HCT116 (cell line): ENCODE data around the gene RNF10. TPM values are rescaled to one million over a fixed set of nuclear protein-coding genes. Genes with fewer than 3 reads are reported as not detected.

Source experiments
- ATAC-seq: fragments of 200-7000 bp; cut with Tn5 transposase; 2 replicates; pipeline ENCODE4 v1.9.1; 2020; ENCODE audit warnings: mild to moderate bottlenecking, moderate library complexity
- BruUV-seq: library from RNA; stranded (reverse); fragments of 400-500 nt; replicated peaks from 2 replicates; lab custom pipeline; 2021; lab: Mats Ljungman, UMichigan
- CTCF ChIA-PET: fragments of 300-600 bp; sonication (Branson Sonifier 250); formaldehyde crosslinking; loops from one replicate; lab custom pipeline; 2021; ENCODE audit warnings: antibody characterized with exemption; lab: Charles Lee
- POLR2A ChIA-PET: fragments of 300-600, 350-600 bp; sonication (Branson Sonifier 250); formaldehyde crosslinking; loops from one replicate; lab custom pipeline; 2021; ENCODE audit warnings: antibody characterized with exemption; lab: Charles Lee
- RAD21 ChIA-PET, 2 experiments: fragments of 300-600 bp; sonication (Branson Sonifier 250); formaldehyde crosslinking; loops; one replicate each; lab custom pipeline; 2023; ENCODE audit warnings: low total read pairs in 2 of 2; ENCODE audit not compliant: uncharacterized antibody in 2 of 2, unreplicated experiment in 2 of 2, low non-redundant PET in 1 of 2; lab: Charles Lee
- DNase-seq: peaks from one replicate; pipeline ENCODE4 v3.0.0-alpha.2; 2010; ENCODE audit warnings: low read depth, low spot score
- H2AFZ ChIP-seq: fragments of 200-600 bp; shearing (Covaris generic), sonication (generic); 2 replicates; pipeline ENCODE4 v1.6.1; 2017; ENCODE audit warnings: low read depth, mixed run types, mixed read lengths, antibody characterized with exemption, low read length; ENCODE audit not compliant: poor library complexity, severe bottlenecking
- H3K27ac ChIP-seq: 2 replicates; pipeline ENCODE4 v1.5.1; 2012; ENCODE audit warnings: low read depth, low read length
- H3K27me3 ChIP-seq: fragments of 200-600 bp; sonication (generic); 2 replicates; pipeline ENCODE4 v1.6.1; 2016; ENCODE audit warnings: mixed run types, low read length, mixed read lengths; ENCODE audit not compliant: insufficient read depth
- H3K36me3 ChIP-seq, 2 experiments: fragments of 200-500 bp in 1 of 2; fragments of 200-600 bp in 1 of 2; sonication (Bioruptor generic) in 1 of 2; sonication (generic) in 1 of 2; 2 replicates each; pipeline versions ENCODE4 v1.5.1 to v1.6.1; 2014 to 2016; ENCODE audit warnings: low read length in 2 of 2, inconsistent platforms in 1 of 2, mixed read lengths in 1 of 2, mixed run types in 1 of 2; ENCODE audit not compliant: insufficient read depth in 2 of 2, control insufficient read depth in 1 of 2
- H3K4me1 ChIP-seq, 2 experiments: fragments of 200-600 bp in 1 of 2; sonication (generic) in 1 of 2; 2 replicates each; pipeline versions ENCODE4 v1.5.1 to v1.6.1; 2012 to 2017; ENCODE audit warnings: low read length in 2 of 2, inconsistent platforms in 1 of 2, mild to moderate bottlenecking in 1 of 2, mixed read lengths in 1 of 2, mixed run types in 1 of 2, moderate library complexity in 1 of 2; ENCODE audit not compliant: insufficient read depth in 2 of 2, control insufficient read depth in 1 of 2
- H3K4me2 ChIP-seq: fragments of 200-600 bp; sonication (generic); 2 replicates; pipeline ENCODE4 v1.6.1; 2017; ENCODE audit warnings: mixed run types, low read length, mixed read lengths
- H3K4me3 ChIP-seq, 2 experiments: fragments of 200-600 bp in 1 of 2; sonication (generic) in 1 of 2; replicated peaks in 1 of 2; 2 replicates each; pipeline ENCODE4 v1.5.1; 2011 to 2016; ENCODE audit warnings: low read length in 2 of 2, control low read depth in 1 of 2, low read depth in 1 of 2, mild to moderate bottlenecking in 1 of 2, mixed read lengths in 1 of 2, mixed run types in 1 of 2
- H3K79me2 ChIP-seq: fragments of 200-600 bp; sonication (generic); 2 replicates; pipeline ENCODE4 v1.6.1; 2017; ENCODE audit warnings: mild to moderate bottlenecking, mixed run types, low read length, moderate library complexity, mixed read lengths; ENCODE audit not compliant: insufficient read depth
- H3K9ac ChIP-seq: fragments of 200-600 bp; sonication (generic); 2 replicates; pipeline ENCODE4 v1.6.1; 2016; ENCODE audit warnings: low read length, mixed read lengths
- H3K9me2 ChIP-seq: fragments of 200-600 bp; sonication (generic), shearing (Covaris generic); 2 replicates; pipeline ENCODE4 v1.6.1; 2017; ENCODE audit warnings: mixed run types, mild to moderate bottlenecking, moderate library complexity; ENCODE audit not compliant: insufficient read depth
- H3K9me3 ChIP-seq, 2 experiments: fragments of 200-500 bp in 1 of 2; fragments of 200-600 bp in 1 of 2; sonication (Bioruptor generic) in 1 of 2; sonication (generic) in 1 of 2; 2 replicates each; pipeline ENCODE4 v1.6.1; 2014 to 2017; ENCODE audit warnings: low read length in 2 of 2, mixed read lengths in 2 of 2, inconsistent platforms in 1 of 2, low read depth in 1 of 2, mild to moderate bottlenecking in 1 of 2, mixed run types in 1 of 2, moderate library complexity in 1 of 2; ENCODE audit not compliant: control insufficient read depth in 1 of 2, insufficient read depth in 1 of 2
- H4K20me1 ChIP-seq: fragments of 200-600 bp; sonication (generic), shearing (Covaris generic); 2 replicates; pipeline ENCODE4 v1.6.1; 2017; ENCODE audit warnings: mixed run types, mild to moderate bottlenecking, moderate library complexity; ENCODE audit not compliant: insufficient read depth
- CBX3 ChIP-seq: IDR thresholded peaks from 2 replicates; pipeline ENCODE4 v1.6.1; 2012; ENCODE audit warnings: low read depth
- CEBPB ChIP-seq: IDR thresholded peaks from 2 replicates; pipeline ENCODE4 v1.6.1; 2012; ENCODE audit warnings: low read depth
- EGR1 ChIP-seq: IDR thresholded peaks from 2 replicates; pipeline ENCODE4 v1.6.1; 2012; ENCODE audit warnings: low read depth
- EZH2 ChIP-seq: fragments of 200-600 bp; sonication (generic); IDR thresholded peaks from 2 replicates; pipeline ENCODE4 v1.6.1; 2017; ENCODE audit warnings: antibody characterized with exemption, mixed run types
- FOSL1 ChIP-seq: IDR thresholded peaks from 2 replicates; pipeline ENCODE4 v1.6.1; 2012; ENCODE audit warnings: low read depth
- JUND ChIP-seq: IDR thresholded peaks from 2 replicates; pipeline ENCODE4 v1.6.1; 2012
- POLR2A ChIP-seq: IDR thresholded peaks from 2 replicates; pipeline ENCODE4 v1.7.0; 2011; ENCODE audit warnings: borderline replicate concordance; ENCODE audit not compliant: insufficient read depth, insufficient read length; ENCODE audit errors: extremely low read depth
- POLR2AphosphoS5 ChIP-seq: IDR thresholded peaks from 2 replicates; pipeline ENCODE4 v1.6.1; 2011; ENCODE audit warnings: mild to moderate bottlenecking, low read depth, low read length, moderate library complexity
- RAD21 ChIP-seq: IDR thresholded peaks from 2 replicates; pipeline ENCODE4 v1.6.1; 2012; ENCODE audit warnings: low read depth, mild to moderate bottlenecking
- SIN3A ChIP-seq: IDR thresholded peaks from 2 replicates; pipeline ENCODE4 v1.6.1; 2012; ENCODE audit warnings: low read depth
- SRF ChIP-seq: IDR thresholded peaks from 2 replicates; pipeline ENCODE4 v1.6.1; 2012; ENCODE audit warnings: low read depth
- TCF7L2 ChIP-seq: IDR thresholded peaks from 2 replicates; pipeline ENCODE4 v1.7.0; 2011; ENCODE audit warnings: borderline replicate concordance, inconsistent platforms; ENCODE audit not compliant: insufficient read depth, insufficient read length; ENCODE audit errors: extremely low read depth
- YY1 ChIP-seq: IDR thresholded peaks from 2 replicates; pipeline ENCODE4 v1.6.1; 2011; ENCODE audit warnings: low read length, low read depth, moderate library complexity, mild to moderate bottlenecking; ENCODE audit not compliant: insufficient replicate concordance; ENCODE audit errors: extremely low read depth
- ZFX ChIP-seq: fragments of 450-650 bp; IDR thresholded peaks from 2 replicates; pipeline ENCODE4 v1.6.1; 2017
- intact Hi-C: fragments of 100-400 bp; cut with micrococcal nuclease; formaldehyde crosslinking; loops from 2 replicates; pipeline ENCODE4 v1.10.0; 2022
- total RNA-seq: library from RNA; stranded (reverse); gene quantifications from one replicate; pipeline ENCODE4 v1.2.1, GENCODE V29; 2021; ENCODE audit not compliant: unreplicated experiment
- TF ChIP-seq, protein P1 (sequence below): IDR thresholded peaks from 2 replicates; pipeline ENCODE4 v1.6.1; 2011; ENCODE audit warnings: mild to moderate bottlenecking, low read length, moderate library complexity; ENCODE audit not compliant: insufficient replicate concordance; ENCODE audit errors: extremely low read depth
- TF ChIP-seq, protein P2 (sequence below): IDR thresholded peaks from 2 replicates; pipeline ENCODE4 v1.6.1; 2012
- TF ChIP-seq, protein P3 (sequence below): IDR thresholded peaks from 2 replicates; pipeline ENCODE4 v1.6.1; 2012; ENCODE audit warnings: low read depth
- TF ChIP-seq, protein P4 (sequence below), 3 experiments: fragments of 200-600 bp in 1 of 3; sonication (generic) in 1 of 3; IDR thresholded peaks in 2 of 3; conservative IDR thresholded peaks in 1 of 3; 2 replicates each; pipeline ENCODE4 v1.5.1; 2012 to 2017; ENCODE audit warnings: low read depth in 2 of 3, low read length in 2 of 3, antibody characterized with exemption in 1 of 3, borderline replicate concordance in 1 of 3, control low read depth in 1 of 3, mild to moderate bottlenecking in 1 of 3, mixed read lengths in 1 of 3, mixed run types in 1 of 3, moderate library complexity in 1 of 3; ENCODE audit not compliant: insufficient read depth in 1 of 3

The RNF10 gene
- total RNA-seq, 1 experiment from 2014 or later, result 141 TPM

DNA sequence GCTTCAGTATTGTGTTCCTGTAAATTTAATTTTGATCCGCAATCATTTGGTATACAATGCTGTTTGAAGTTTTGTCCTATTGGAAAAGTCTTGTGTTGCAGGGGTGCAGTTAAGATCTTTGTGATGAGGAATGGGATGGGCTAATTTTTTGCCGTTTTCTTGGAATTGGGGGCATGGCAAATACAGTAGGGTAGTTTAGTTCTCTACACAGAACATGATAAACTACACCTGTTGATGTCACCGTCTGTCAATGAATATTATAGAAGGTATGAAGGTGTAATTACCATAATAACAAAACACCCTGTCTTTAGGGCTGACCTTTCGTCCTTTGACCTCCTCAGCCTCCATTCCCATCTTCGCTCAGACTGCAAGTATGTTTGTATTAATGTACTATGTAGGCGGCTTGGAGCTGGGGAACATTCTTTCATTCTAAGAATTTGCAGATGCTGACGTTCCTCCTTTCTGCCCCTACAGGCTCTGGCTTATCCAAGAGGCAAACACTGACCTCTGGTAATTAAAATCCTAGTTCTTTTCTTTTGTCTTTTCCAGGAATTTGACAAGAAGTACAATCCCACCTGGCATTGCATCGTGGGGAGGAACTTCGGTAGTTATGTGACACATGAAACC lies 36.5 kb upstream of the RNF10 start:
- DNase-seq, result no peak
- Histone ChIP-seq H3K36me3 (peaks cover 10 to 16% of the 10 kb centered on the region in 2 experiments; a peak in 2 of 4 replicates), H3K4me3 (peak overlapping the region; percentile 93), H3K9me2 (no peaks in the 10 kb centered on the region), H3K27ac (no peak overlapping the region), H3K79me2 (peaks cover 31% of the 10 kb centered on the region), H2AFZ (no peak overlapping the region), H3K9me3 (no peaks in the 10 kb centered on the region), H3K4me2 (peak overlapping the region; percentile 85), H3K27me3 (no peaks in the 10 kb centered on the region), H3K9ac (peak overlapping the region; percentile 81; the same call in 1 of the 2 replicates), H4K20me1 (peaks cover 3% of the 10 kb centered on the region; the same call in 1 of the 2 replicates), H3K4me1 (peaks cover 9 to 16% of the 10 kb centered on the region in 2 experiments; a peak in 2 of 4 replicates)
- intact Hi-C loops, result no loop called here
- no peak for ATAC-seq
- POLR2A ChIA-PET, result interaction anchor here (1.6 to 2.2 kb wide), 4 partner anchors 8 to 206 kb away, joined by 3 to 12 read pairs (median 7); partner anchors contain the start of genes RNU4-2 and SRSF9
- CTCF ChIA-PET, result no interaction called here
- BruUV-seq, result no TSS peak
- TF ChIP-seq SIN3A (no peak), POLR2A (no peak), EGR1 (no peak), CBX3 (no peak), YY1 (no peak), CEBPB (no peak), ZFX (no peak), JUND (no peak), POLR2AphosphoS5 (no peak), FOSL1 (no peak), TCF7L2 (no peak), EZH2 (no peak), SRF (no peak), RAD21 (no peak)
- TF ChIP-seq, protein P1, sequence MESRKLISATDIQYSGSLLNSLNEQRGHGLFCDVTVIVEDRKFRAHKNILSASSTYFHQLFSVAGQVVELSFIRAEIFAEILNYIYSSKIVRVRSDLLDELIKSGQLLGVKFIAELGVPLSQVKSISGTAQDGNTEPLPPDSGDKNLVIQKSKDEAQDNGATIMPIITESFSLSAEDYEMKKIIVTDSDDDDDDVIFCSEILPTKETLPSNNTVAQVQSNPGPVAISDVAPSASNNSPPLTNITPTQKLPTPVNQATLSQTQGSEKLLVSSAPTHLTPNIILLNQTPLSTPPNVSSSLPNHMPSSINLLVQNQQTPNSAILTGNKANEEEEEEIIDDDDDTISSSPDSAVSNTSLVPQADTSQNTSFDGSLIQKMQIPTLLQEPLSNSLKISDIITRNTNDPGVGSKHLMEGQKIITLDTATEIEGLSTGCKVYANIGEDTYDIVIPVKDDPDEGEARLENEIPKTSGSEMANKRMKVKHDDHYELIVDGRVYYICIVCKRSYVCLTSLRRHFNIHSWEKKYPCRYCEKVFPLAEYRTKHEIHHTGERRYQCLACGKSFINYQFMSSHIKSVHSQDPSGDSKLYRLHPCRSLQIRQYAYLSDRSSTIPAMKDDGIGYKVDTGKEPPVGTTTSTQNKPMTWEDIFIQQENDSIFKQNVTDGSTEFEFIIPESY, result no peak
- TF ChIP-seq, protein P2, sequence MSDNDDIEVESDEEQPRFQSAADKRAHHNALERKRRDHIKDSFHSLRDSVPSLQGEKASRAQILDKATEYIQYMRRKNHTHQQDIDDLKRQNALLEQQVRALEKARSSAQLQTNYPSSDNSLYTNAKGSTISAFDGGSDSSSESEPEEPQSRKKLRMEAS, result no peak
- TF ChIP-seq, protein P3, sequence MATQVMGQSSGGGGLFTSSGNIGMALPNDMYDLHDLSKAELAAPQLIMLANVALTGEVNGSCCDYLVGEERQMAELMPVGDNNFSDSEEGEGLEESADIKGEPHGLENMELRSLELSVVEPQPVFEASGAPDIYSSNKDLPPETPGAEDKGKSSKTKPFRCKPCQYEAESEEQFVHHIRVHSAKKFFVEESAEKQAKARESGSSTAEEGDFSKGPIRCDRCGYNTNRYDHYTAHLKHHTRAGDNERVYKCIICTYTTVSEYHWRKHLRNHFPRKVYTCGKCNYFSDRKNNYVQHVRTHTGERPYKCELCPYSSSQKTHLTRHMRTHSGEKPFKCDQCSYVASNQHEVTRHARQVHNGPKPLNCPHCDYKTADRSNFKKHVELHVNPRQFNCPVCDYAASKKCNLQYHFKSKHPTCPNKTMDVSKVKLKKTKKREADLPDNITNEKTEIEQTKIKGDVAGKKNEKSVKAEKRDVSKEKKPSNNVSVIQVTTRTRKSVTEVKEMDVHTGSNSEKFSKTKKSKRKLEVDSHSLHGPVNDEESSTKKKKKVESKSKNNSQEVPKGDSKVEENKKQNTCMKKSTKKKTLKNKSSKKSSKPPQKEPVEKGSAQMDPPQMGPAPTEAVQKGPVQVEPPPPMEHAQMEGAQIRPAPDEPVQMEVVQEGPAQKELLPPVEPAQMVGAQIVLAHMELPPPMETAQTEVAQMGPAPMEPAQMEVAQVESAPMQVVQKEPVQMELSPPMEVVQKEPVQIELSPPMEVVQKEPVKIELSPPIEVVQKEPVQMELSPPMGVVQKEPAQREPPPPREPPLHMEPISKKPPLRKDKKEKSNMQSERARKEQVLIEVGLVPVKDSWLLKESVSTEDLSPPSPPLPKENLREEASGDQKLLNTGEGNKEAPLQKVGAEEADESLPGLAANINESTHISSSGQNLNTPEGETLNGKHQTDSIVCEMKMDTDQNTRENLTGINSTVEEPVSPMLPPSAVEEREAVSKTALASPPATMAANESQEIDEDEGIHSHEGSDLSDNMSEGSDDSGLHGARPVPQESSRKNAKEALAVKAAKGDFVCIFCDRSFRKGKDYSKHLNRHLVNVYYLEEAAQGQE, result no peak
- TF ChIP-seq, protein P4, sequence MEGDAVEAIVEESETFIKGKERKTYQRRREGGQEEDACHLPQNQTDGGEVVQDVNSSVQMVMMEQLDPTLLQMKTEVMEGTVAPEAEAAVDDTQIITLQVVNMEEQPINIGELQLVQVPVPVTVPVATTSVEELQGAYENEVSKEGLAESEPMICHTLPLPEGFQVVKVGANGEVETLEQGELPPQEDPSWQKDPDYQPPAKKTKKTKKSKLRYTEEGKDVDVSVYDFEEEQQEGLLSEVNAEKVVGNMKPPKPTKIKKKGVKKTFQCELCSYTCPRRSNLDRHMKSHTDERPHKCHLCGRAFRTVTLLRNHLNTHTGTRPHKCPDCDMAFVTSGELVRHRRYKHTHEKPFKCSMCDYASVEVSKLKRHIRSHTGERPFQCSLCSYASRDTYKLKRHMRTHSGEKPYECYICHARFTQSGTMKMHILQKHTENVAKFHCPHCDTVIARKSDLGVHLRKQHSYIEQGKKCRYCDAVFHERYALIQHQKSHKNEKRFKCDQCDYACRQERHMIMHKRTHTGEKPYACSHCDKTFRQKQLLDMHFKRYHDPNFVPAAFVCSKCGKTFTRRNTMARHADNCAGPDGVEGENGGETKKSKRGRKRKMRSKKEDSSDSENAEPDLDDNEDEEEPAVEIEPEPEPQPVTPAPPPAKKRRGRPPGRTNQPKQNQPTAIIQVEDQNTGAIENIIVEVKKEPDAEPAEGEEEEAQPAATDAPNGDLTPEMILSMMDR (IDR thresholded peaks at IDR 0.05 in 2 of 3, conservative IDR thresholded peaks at IDR 0.05 in 1 of 3; ENCODE audit: borderline replicate concordance in 1 of 3, insufficient read depth in 1 of 3, low read depth in 2 of 3, low read length in 2 of 3), result no peak
- RAD21 ChIA-PET, result no interaction called here
